ENCODE results near the gene ZCWPW2.

DNA sequence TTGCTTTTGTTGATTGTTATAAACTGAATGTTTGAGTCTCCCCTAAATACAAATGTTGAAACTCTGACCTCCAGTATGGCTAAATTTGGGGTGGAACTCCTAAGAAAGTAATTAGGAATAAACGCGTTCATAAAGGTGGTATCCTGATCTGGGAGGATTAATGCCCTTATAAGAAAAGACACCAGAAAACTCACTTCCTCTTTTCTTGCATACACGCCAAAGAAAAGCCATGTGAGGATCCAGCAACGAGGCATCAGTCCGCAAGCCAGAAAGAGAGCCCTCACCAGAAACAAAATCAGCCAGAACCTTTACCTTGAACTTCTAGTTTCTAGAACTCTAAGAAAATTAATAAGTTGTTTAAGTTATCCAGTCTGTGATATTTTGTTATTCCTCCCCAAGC lies 37.5 kb downstream of the ZCWPW2 start:
- TF ChIP-seq ZNF777 (tag by site-specific recombination; IDR thresholded peaks at IDR 0.05; ENCODE audit: borderline replicate concordance) (no peak), ZNF121 (tag by site-specific recombination; IDR thresholded peaks at IDR 0.05) (no peak)

Data from HEK293 (cell line).